ENCODE measurements around the gene JMJD1C.
A peak's percentile ranks its signal among the peaks of the same experiment; 100 is the strongest.
"Not testable (repeated sequence)": the region's sequence is repeated elsewhere in the genome, so short reads cannot be mapped to it uniquely, and the experiment has no call there.

The JMJD1C gene

GRCh38 chr10:63288170-63288569 lies 177.6 kb downstream of the JMJD1C start:
- in situ Hi-C loops (cut with MboI; ENCODE audit: low sequenced_read_pairs, unreplicated experiment) = no loop called here
- TF ChIP-seq CTCF (IDR thresholded peaks at IDR 0.05; ENCODE audit: borderline replicate concordance, control extremely low read depth, extremely low read depth, insufficient read depth, missing control alignments) = no peak
- DNase-seq (ENCODE audit: low spot score) = no peak

- in situ Hi-C loops (cut with MboI; ENCODE audit: low sequenced_read_pairs, unreplicated experiment) = no loop called here
- TF ChIP-seq CTCF (IDR thresholded peaks at IDR 0.05; ENCODE audit: borderline replicate concordance, control extremely low read depth, extremely low read depth, insufficient read depth, missing control alignments) = no peak
- DNase-seq (ENCODE audit: low spot score) = peak; percentile 45
Measured at GRCh38 chr10:63286754-63287264, 179.0 kb downstream of the JMJD1C start.

- no peak for DNase-seq (ENCODE audit: low spot score)
- no peak for TF ChIP-seq CTCF (IDR thresholded peaks at IDR 0.05; ENCODE audit: borderline replicate concordance, control extremely low read depth, extremely low read depth, insufficient read depth, missing control alignments)
- in situ Hi-C loops (cut with MboI; ENCODE audit: low sequenced_read_pairs, unreplicated experiment) = no loop called here
Measured at GRCh38 chr10:63286340-63286739, 179.4 kb downstream of the JMJD1C start.

- in situ Hi-C loops (cut with MboI; ENCODE audit: low sequenced_read_pairs, unreplicated experiment); DNase-seq (ENCODE audit: low spot score): not testable (repeated sequence)
Measured at GRCh38 chr10:63283901-63284300, 181.9 kb downstream of the JMJD1C start.

- in situ Hi-C loops (cut with MboI; ENCODE audit: low sequenced_read_pairs, unreplicated experiment) = no loop called here
- no peak for DNase-seq (ENCODE audit: low spot score)
- TF ChIP-seq CTCF (IDR thresholded peaks at IDR 0.05; ENCODE audit: borderline replicate concordance, control extremely low read depth, extremely low read depth, insufficient read depth, missing control alignments) = no peak
Measured at GRCh38 chr10:63283093-63283492, 182.7 kb downstream of the JMJD1C start.

- in situ Hi-C loops (cut with MboI; ENCODE audit: low sequenced_read_pairs, unreplicated experiment) = no loop called here
- TF ChIP-seq CTCF (IDR thresholded peaks at IDR 0.05; ENCODE audit: borderline replicate concordance, control extremely low read depth, extremely low read depth, insufficient read depth, missing control alignments) = no peak
- DNase-seq (ENCODE audit: low spot score) = no peak
Measured at GRCh38 chr10:63281967-63282366, 183.8 kb downstream of the JMJD1C start.

- in situ Hi-C loops (cut with MboI; ENCODE audit: low sequenced_read_pairs, unreplicated experiment) = no loop called here
- DNase-seq (ENCODE audit: low spot score) = no peak
- TF ChIP-seq CTCF (IDR thresholded peaks at IDR 0.05; ENCODE audit: borderline replicate concordance, control extremely low read depth, extremely low read depth, insufficient read depth, missing control alignments) = no peak
Measured at GRCh38 chr10:63280386-63280785, 185.4 kb downstream of the JMJD1C start.

Data from GM13976 (cell line).